ENCODE measurements around the gene ZNF239.
"Not testable (repeated sequence)": the region's sequence is repeated elsewhere in the genome, so short reads cannot be mapped to it uniquely, and the experiment has no call there.

ZNF239 gene

GRCh38 chr10:43574001-43574892, at the start of gene ZNF239:
Gene ZNF239 (minus strand): TSS chr10:43574616. CDS start chr10:43558079, 16,537 bp downstream.
- peak; percentile 76 to 78 for DNase-seq (ENCODE audit: extremely low read depth in 1 of 2, low read depth in 1 of 2)

GRCh38 chr10:43623351-43623750, 48.9 kb upstream of the ZNF239 start:
- DNase-seq (ENCODE audit: extremely low read depth in 1 of 2, low read depth in 1 of 2) = no peak

GRCh38 chr10:43622038-43622437, 47.6 kb upstream of the ZNF239 start:
- DNase-seq (ENCODE audit: extremely low read depth in 1 of 2, low read depth in 1 of 2) = no peak

GRCh38 chr10:43619368-43619767, 45.0 kb upstream of the ZNF239 start:
- no peak for DNase-seq (ENCODE audit: extremely low read depth in 1 of 2, low read depth in 1 of 2)

GRCh38 chr10:43616697-43617370, 42.4 kb upstream of the ZNF239 start:
- no peak for DNase-seq (ENCODE audit: extremely low read depth in 1 of 2, low read depth in 1 of 2)

- DNase-seq (ENCODE audit: extremely low read depth in 1 of 2, low read depth in 1 of 2) = no peak
Measured at GRCh38 chr10:43610636-43611035, 36.2 kb upstream of the ZNF239 start.

GRCh38 chr10:43607199-43607573, 32.8 kb upstream of the ZNF239 start:
- no peak for DNase-seq (ENCODE audit: extremely low read depth in 1 of 2, low read depth in 1 of 2)

GRCh38 chr10:43606323-43607198, 32.1 kb upstream of the ZNF239 start, which contains the start of gene ZNF485:
Gene ZNF485 (plus strand): TSS chr10:43606438. CDS start chr10:43607051, 613 bp downstream.
- peak in 1 of 2 donors; percentile 53 for DNase-seq (ENCODE audit: extremely low read depth in 1 of 2, low read depth in 1 of 2)

- DNase-seq (ENCODE audit: extremely low read depth in 1 of 2, low read depth in 1 of 2) = no peak
Measured at GRCh38 chr10:43605850-43606322, 31.5 kb upstream of the ZNF239 start.

- not testable (repeated sequence) for DNase-seq (ENCODE audit: extremely low read depth in 1 of 2, low read depth in 1 of 2)
Measured at GRCh38 chr10:43601576-43601975, 27.2 kb upstream of the ZNF239 start.

GRCh38 chr10:43599333-43599732, 24.9 kb upstream of the ZNF239 start:
- no peak for DNase-seq (ENCODE audit: extremely low read depth in 1 of 2, low read depth in 1 of 2)

- no peak for DNase-seq (ENCODE audit: extremely low read depth in 1 of 2, low read depth in 1 of 2)
Measured at GRCh38 chr10:43598446-43598845, 24.0 kb upstream of the ZNF239 start.

GRCh38 chr10:43596546-43596945, 22.1 kb upstream of the ZNF239 start:
- DNase-seq (ENCODE audit: extremely low read depth in 1 of 2, low read depth in 1 of 2) = no peak

GRCh38 chr10:43595739-43596298, 21.4 kb upstream of the ZNF239 start:
- DNase-seq (ENCODE audit: extremely low read depth in 1 of 2, low read depth in 1 of 2) = peak in 1 of 2 donors; percentile 22

- DNase-seq (ENCODE audit: extremely low read depth in 1 of 2, low read depth in 1 of 2) = peak in 1 of 2 donors; percentile 22
Measured at GRCh38 chr10:43594944-43595589, 20.7 kb upstream of the ZNF239 start.

- DNase-seq (ENCODE audit: extremely low read depth in 1 of 2, low read depth in 1 of 2) = no peak
Measured at GRCh38 chr10:43591303-43591904, 17.0 kb upstream of the ZNF239 start.

GRCh38 chr10:43586730-43587115, 12.3 kb upstream of the ZNF239 start:
- not testable (repeated sequence) for DNase-seq (ENCODE audit: extremely low read depth in 1 of 2, low read depth in 1 of 2)

GRCh38 chr10:43585981-43586729, 11.7 kb upstream of the ZNF239 start:
- no peak for DNase-seq (ENCODE audit: extremely low read depth in 1 of 2, low read depth in 1 of 2)

- no peak for DNase-seq (ENCODE audit: extremely low read depth in 1 of 2, low read depth in 1 of 2)
Measured at GRCh38 chr10:43585046-43585445, 10.6 kb upstream of the ZNF239 start.

All from stimulated activated CD8-positive, alpha-beta memory T cell treated with anti-CD3 and anti-CD28 coated beads, Interleukin-7, amount 100 ng/mL, for 48 hours (primary cell).